ENCODE measurements around the gene PSMB7.

The PSMB7 gene

DNA sequence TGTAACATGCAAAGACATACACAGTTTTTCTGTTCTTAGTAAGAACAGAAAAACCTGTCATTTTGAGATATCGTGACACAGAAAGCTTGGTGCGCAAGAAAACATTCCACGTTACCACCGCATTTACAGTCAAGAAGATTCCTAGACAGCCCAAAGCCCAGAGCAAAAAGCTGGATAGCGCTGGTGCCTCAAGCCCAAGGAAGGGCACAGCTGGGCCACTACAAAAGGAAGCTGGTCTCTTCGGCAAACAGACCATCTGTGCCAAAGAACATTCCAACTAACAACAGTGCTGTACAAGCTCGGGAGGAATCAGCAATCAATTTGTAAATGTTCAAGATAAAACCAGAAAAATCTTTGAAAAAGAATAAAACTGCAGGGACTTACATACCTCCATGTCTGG, 31.0 kb downstream of the PSMB7 start:
- DNase-seq (ENCODE audit: low read depth): no peak

- DNase-seq (ENCODE audit: low read depth): no peak
These were observed 33.9 kb downstream of the PSMB7 start for GRCh38 chr9:124381170-124381945.

- DNase-seq (ENCODE audit: low read depth): no peak
These were observed 37.5 kb downstream of the PSMB7 start for GRCh38 chr9:124377551-124378406.

DNA sequence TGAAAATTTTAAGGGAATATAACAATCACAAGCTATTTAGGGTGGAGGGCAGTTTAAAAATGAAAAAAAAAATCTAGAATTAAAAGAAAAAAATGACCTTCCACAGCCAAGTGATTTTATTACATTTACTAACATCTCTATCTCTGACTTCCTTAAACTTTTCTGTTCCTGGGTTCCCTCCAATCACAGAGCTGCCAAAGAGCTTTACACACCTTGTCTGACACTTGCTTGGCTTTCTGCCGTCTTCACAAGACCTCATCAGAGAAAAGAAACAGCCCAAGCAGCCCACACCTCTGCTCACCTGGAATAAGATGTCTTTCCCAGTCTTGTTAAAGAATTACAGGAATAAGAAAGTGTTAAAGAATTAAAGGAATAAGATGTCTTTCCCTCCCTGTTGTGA, 38.9 kb downstream of the PSMB7 start:
- no peak for DNase-seq (ENCODE audit: low read depth)

DNA sequence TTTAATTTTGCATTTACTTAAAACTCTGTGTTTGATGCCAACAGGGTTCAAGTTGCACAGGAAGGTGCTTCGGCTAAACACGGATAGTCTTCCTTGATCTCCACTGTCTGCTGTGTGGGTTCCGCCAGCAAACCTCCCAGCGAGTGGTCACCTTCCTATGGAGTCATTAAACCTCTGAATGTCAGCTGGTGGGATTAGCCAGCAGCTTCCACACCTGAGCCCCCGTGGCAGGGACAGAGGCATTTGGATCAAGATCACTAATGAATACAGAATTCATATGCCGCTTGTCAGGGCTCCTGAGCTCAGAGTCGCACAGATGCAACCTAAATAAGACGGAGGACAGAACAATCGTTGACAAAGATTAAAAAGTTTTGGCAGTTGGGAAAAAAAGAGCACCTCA, 39.5 kb downstream of the PSMB7 start:
- no peak for DNase-seq (ENCODE audit: low read depth)

GRCh38 chr9:124373851-124374250, 41.4 kb downstream of the PSMB7 start:
- DNase-seq (ENCODE audit: low read depth): no peak

GRCh38 chr9:124373386-124373785, 41.9 kb downstream of the PSMB7 start:
- no peak for DNase-seq (ENCODE audit: low read depth)

DNA sequence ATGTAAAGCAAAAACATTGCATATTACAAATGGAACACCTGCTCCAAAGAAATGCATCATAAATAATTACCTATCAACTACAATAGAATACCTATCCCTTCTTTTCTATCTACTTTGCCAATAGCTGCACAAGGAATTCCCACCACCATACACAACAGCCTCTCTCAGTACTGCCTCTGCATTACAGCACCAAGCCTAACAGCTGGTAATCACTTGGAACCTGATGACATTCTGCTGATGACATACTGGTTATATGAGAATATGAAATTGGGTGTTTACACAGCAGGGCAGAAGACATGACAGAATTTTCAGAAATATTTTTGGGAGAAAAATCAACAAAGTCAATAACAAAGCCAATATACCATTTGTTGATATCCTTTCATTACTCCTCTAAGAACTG, 43.2 kb downstream of the PSMB7 start:
- DNase-seq (ENCODE audit: low read depth): no peak

DNA sequence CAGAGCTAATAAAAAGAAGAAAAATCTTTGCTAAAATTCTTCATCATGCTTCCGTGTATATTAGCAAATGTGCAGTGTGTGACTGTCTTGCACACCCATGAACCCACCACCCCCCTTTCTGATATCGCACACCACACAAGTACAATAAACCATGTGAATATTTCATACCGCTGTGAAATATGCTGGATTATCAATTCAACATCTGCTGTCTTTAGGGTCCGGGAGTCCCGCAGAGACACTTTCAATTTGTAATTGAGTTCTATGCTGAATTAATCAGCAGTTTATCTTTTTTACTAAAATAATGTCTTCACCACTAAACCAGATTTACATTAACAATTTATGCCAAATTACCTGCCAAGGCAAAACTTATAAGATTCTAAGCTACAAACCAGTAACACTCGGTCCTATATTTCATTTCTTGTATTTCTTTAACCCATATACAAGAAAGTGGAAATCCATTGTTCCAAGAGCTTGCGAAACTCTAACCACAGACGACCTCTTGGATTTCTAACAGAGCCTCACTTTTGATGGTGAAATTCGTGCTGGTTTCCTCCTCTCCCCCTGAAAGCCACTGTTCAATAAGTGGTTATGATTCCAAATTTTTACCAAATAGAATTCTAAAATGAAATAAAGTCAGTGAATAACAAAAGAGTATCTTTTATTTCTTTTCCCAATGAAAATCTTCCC, 44.2 kb downstream of the PSMB7 start:
- DNase-seq (ENCODE audit: low read depth): no peak

GRCh38 chr9:124369231-124369797, 45.9 kb downstream of the PSMB7 start:
- no peak for DNase-seq (ENCODE audit: low read depth)

DNA sequence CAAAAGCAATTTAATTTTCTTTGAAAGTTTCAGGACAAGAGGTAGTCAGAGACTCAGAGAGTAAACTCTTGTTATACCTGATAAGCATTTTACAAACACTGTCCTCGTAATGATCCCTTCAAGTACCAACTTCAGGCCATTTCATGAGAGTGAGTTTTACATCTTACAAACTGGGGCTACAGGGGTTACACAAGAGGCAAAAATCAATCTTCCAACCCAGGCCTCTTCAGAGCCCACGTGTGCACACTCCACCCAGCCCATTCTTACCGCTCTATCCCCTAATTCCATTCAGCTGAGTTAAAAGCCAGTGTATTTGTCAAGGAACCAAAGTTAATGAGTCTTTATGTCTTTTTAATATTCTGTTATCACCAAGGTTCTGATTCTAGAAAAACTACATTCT, 46.5 kb downstream of the PSMB7 start:
- DNase-seq (ENCODE audit: low read depth): no peak

GRCh38 chr9:124366476-124367220, 48.6 kb downstream of the PSMB7 start:
- DNase-seq (ENCODE audit: low read depth): no peak

DNA sequence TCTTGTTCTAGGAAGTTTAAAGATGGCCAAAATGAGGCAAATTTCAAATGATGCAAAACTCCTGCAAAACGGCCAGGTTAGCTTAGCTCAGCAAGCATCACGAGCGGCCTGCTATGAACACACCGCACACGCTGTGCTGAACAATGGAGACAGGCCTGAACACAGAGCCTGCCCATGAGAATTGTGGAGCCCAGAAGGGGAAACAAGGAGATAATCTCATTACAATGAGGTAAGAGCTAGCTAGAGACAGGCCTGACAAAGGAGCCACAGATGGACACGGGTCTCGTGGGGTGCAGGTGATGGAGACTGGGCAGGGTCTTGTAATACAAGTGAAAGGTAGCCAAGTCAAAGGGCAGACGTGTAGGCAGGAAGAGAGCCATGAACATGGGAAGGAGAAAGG, 50.2 kb downstream of the PSMB7 start:
- no peak for DNase-seq (ENCODE audit: low read depth)

DNA sequence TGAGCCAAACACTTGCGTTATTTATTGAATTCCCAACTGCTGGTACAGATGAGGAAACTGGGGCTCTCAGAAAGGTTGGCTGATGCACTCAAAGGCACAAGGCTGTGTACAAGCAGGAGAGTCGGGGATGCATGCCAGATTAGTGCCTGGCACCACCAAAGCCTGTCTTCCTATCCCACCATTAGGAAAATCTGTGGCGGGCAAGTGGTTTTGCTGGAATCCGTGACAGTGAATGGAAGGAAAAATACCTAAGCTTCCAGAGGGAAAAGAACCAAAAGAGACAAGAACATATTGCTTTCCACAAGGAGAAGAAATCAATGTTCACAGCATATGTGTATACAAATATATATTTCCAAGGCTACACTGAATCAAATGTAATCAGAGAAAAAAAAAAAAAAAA, 51.1 kb downstream of the PSMB7 start:
- DNase-seq (ENCODE audit: low read depth): no peak

- no peak for DNase-seq (ENCODE audit: low read depth)
These were observed 51.7 kb downstream of the PSMB7 start for GRCh38 chr9:124363326-124364096.

DNA sequence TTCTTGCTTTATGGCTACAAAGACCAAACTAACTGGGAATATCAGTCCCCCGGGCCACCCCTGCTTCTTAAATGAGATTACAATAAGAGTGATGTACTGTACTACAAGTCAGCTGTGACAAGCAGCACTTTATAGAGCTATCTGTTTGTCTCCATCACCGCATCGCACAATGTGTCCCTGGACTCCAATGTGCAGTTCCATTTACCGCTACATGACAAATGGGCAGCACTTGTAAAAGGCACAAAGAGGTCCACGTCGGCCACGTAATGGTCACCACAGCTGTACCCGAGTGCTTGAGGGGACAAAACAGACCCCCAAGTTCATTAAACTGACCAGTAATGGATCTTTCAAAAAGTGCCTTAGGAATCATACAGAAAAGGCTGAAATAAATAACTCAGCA, 54.1 kb downstream of the PSMB7 start:
- DNase-seq (ENCODE audit: low read depth): no peak

DNA sequence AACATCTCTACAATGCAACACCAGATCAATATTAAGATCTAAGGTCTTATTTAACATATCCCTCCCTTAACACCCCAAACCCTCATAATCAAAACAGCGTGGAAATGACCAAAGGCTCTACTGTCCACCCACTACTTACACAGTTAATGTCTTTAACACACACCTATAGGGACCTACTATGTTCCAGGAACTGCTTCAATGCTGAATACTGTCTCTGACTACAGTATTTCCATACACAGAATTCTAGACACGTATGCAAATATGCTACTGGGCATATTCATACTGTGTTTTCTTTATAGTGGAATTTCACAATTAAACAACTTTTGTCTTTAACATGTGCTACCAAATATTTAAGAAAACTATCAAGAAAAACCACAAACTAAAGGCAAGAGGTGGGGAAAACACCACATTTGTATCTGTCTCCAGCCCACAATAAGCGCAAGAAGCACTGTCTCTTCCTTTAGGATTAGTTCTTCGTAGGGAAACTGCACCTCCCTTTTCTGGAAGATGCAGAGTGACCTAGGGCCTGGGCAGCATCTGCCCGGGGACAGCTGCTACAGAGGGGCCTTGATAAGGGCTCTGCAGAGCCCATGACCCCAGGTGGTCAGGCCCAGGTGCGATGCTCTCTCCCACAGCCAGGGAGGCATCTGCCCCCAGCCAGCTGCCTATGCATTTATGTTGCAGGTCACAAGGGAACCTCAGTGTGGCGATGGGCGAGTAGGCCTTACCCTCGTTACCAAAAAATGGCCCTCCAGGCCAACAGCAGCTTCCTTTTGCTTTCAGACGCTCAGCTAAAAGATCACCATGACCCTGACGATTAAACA, 55.2 kb downstream of the PSMB7 start:
- no peak for DNase-seq (ENCODE audit: low read depth)

GRCh38 chr9:124359426-124359825, 55.8 kb downstream of the PSMB7 start:
- DNase-seq (ENCODE audit: low read depth): no peak

DNA sequence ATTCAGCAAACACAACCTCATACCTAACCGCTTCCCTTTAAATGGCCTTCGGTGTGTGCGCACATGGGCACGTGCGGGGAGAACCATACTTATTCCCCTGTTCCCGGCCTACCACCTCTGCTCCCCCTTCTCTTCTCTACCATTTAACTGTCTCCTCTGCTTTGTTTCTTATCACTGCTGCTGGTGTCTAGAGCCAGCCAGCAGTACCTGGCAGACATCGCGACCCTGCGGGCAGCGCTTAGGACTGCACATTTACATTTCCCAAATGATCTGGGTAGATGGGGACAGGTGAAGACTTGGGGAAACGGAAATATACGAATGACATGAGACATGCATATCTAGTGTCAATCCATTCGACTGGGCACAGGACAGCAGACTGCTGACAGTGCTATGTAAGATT, 56.6 kb downstream of the PSMB7 start:
- DNase-seq (ENCODE audit: low read depth): no peak

GRCh38 chr9:124357721-124358361, 57.4 kb downstream of the PSMB7 start:
- no peak for DNase-seq (ENCODE audit: low read depth)

Data from T-helper 22 cell (primary cell).